Esophagus muscularis mucosa (tissue), 4 donors: ENCODE data around the gene CRELD1. TPM values are rescaled to one million over a fixed set of nuclear protein-coding genes. Genes with fewer than 3 reads are reported as not detected.
A peak's percentile ranks its signal among the peaks of the same experiment; 100 is the strongest.

Experiments
- DNase-seq: peaks from one replicate; pipeline ENCODE4 v3.0.0-alpha.2; 2017; ENCODE audit errors: extremely low spot score
- H3K27ac ChIP-seq, 4 donors: fragments of 200-600 bp; sonication (generic); replicated peaks in 1 of 4; 1 replicate in 3 of 4; 2 replicates in 1 of 4; pipeline ENCODE4 v1.5.1; 2016 to 2019; ENCODE audit warnings: mild to moderate bottlenecking in 1 of 4
- H3K27me3 ChIP-seq, 4 donors: fragments of 200-600 bp; sonication (generic); one replicate each; pipeline versions ENCODE4 v1.5.1 to v1.6.0; 2016 to 2019
- H3K36me3 ChIP-seq, 4 donors: fragments of 200-600 bp; sonication (generic); one replicate each; pipeline ENCODE4 v1.5.1; 2016 to 2019
- H3K4me1 ChIP-seq, 4 donors: fragments of 200-600 bp; sonication (generic); one replicate each; pipeline ENCODE4 v1.5.1; 2016 to 2019
- H3K4me3 ChIP-seq, 4 donors: fragments of 200-600 bp; sonication (generic); 1 replicate in 2 of 4; 2 replicates in 2 of 4; pipeline ENCODE4 v1.5.1; 2016 to 2019; ENCODE audit warnings: mild to moderate bottlenecking in 4 of 4, moderate library complexity in 1 of 4
- H3K9me3 ChIP-seq, 4 donors: fragments of 200-600 bp; sonication (generic); 1 replicate in 3 of 4; 2 replicates in 1 of 4; pipeline ENCODE4 v1.5.1; 2016 to 2019
- CTCF ChIP-seq, 3 experiments: fragments of 200-600 bp in 2 of 3; fragments of 450-650 bp in 1 of 3; sonication (generic) in 2 of 3; IDR thresholded peaks; one replicate each; pipeline ENCODE4 v1.5.1; 2017 to 2019; ENCODE audit warnings: antibody characterized with exemption in 3 of 3, mild to moderate bottlenecking in 2 of 3, moderate library complexity in 1 of 3
- EP300 ChIP-seq: sonication (generic); formaldehyde crosslinking; IDR thresholded peaks from one replicate; pipeline ENCODE4 v1.6.1; 2017; ENCODE audit warnings: antibody characterized with exemption
- POLR2A ChIP-seq: fragments of 450-650 bp; IDR thresholded peaks from one replicate; pipeline ENCODE4 v1.6.1; 2017; ENCODE audit warnings: antibody characterized with exemption, moderate library complexity, mild to moderate bottlenecking, low read depth
- POLR2AphosphoS5 ChIP-seq, 2 donors: sonication (generic); formaldehyde crosslinking; IDR thresholded peaks; one replicate each; pipeline ENCODE4 v1.6.1; 2017; ENCODE audit warnings: antibody characterized with exemption in 2 of 2
- WGBS: methylation state at CpG from one replicate; pipeline ENCODE4 v1.1.5; 2018; 5-methylcytosine and 5-hydroxymethylcytosine counted together
- intact Hi-C: fragments of 100-400 bp; cut with DNase I; formaldehyde crosslinking; loops from one replicate; pipeline ENCODE4 v1.15.1; 2023
- total RNA-seq, 4 donors: library from RNA; depleted of rRNA; stranded (reverse); fragments of >200 nt; gene quantifications; one replicate each; pipeline versions ENCODE4 v1.1.0 to v1.2.1, GENCODE V29; 2016

CRELD1 gene
- total RNA-seq, 4 donors from 2014 or later, result 38.6 to 62.9 (median 52.0) TPM

- H3K9me3 ChIP-seq, result no peaks in the 10 kb centered on the region
- H3K4me1 ChIP-seq, result peaks cover 16 to 44% (median 44%) of the 10 kb centered on the region in 4 donors
- H3K27me3 ChIP-seq, result no peaks in the 10 kb centered on the region
- TF ChIP-seq CTCF (IDR thresholded peaks at IDR 0.05), result no peak
- TF ChIP-seq POLR2A, result no peak
- TF ChIP-seq POLR2AphosphoS5 (IDR thresholded peaks at IDR 0.05), result peak; percentile 82 to 89
- no peak for TF ChIP-seq EP300
- H3K4me3 ChIP-seq, result peak overlapping the region in 2 of 4 donors; percentile 1 to 20
- 19% methylated on average over 7 of the region's 7 CpGs for WGBS
- peaks cover 16 to 75% (median 42%) of the 10 kb centered on the region in 4 donors for H3K36me3 ChIP-seq
- DNase-seq, result peak; percentile 95
- intact Hi-C loops, result loop anchor here (5.0 kb wide), 2 partner anchors 35 to 50 kb away; partner anchors contain the start of gene FANCD2
- peak overlapping the region; percentile 83 to 85 (median 84) for H3K27ac ChIP-seq
Observed at GRCh38 chr3:9976721-9977709, 43.4 kb downstream of the CRELD1 start.

GRCh38 chr3:9978710-9979305 is 45.2 kb downstream of the CRELD1 start:
- WGBS, result 87% methylated on average over 8 of the region's 8 CpGs
- TF ChIP-seq POLR2AphosphoS5 (IDR thresholded peaks at IDR 0.05), result no peak
- no peak for TF ChIP-seq EP300
- no peak for TF ChIP-seq POLR2A
- Histone ChIP-seq H3K4me3 (no peak overlapping the region), H3K27ac (peak overlapping the region; percentile 83 to 85 (median 84)), H3K4me1 (peaks cover 16 to 60% (median 56%) of the 10 kb centered on the region in 4 donors), H3K9me3 (no peaks in the 10 kb centered on the region), H3K27me3 (no peaks in the 10 kb centered on the region), H3K36me3 (peaks cover 3 to 67% (median 30%) of the 10 kb centered on the region in 4 donors)
- no peak for DNase-seq
- intact Hi-C loops, result loop anchor here (5.0 kb wide), 2 partner anchors 33 to 48 kb away; partner anchors contain the start of gene FANCD2

- peaks cover 19 to 74% (median 71%) of the 10 kb centered on the region in 4 donors for H3K4me1 ChIP-seq
- peak overlapping the region; percentile 83 to 85 (median 84) for H3K27ac ChIP-seq
- intact Hi-C loops, result no loop called here
- no peak for DNase-seq
- no peaks in the 10 kb centered on the region for H3K27me3 ChIP-seq
- no peak for TF ChIP-seq CTCF (IDR thresholded peaks at IDR 0.05)
- no peak for TF ChIP-seq EP300
- no peak for TF ChIP-seq POLR2AphosphoS5 (IDR thresholded peaks at IDR 0.05)
- TF ChIP-seq POLR2A, result no peak
- H3K9me3 ChIP-seq, result no peaks in the 10 kb centered on the region
- no peak overlapping the region for H3K4me3 ChIP-seq
- WGBS, result 96% methylated on average over 2 of the region's 2 CpGs
- peaks cover 0 to 64% (median 24%) of the 10 kb centered on the region in 4 donors for H3K36me3 ChIP-seq
Observed at GRCh38 chr3:9980251-9980650, 46.6 kb downstream of the CRELD1 start.

GRCh38 chr3:9986230-9986725 is 52.6 kb downstream of the CRELD1 start:
- intact Hi-C loops, result no loop called here
- H3K27ac ChIP-seq, result peak overlapping the region; percentile 70 to 86 (median 78)
- WGBS, result 1% methylated on average over 17 of the region's 17 CpGs

GRCh38 chr3:9994086-9994844 is 60.6 kb downstream of the CRELD1 start:
- TF ChIP-seq POLR2AphosphoS5 (IDR thresholded peaks at IDR 0.05) (no peak), POLR2A (no peak), EP300 (no peak), CTCF (IDR thresholded peaks at IDR 0.05) (no peak)
- WGBS, result 92% methylated on average over 10 of the region's 10 CpGs

More at GRCh38 chr3:9986230-9986725, 52.6 kb downstream of the CRELD1 start:
- TF ChIP-seq EP300 (no peak), POLR2AphosphoS5 (IDR thresholded peaks at IDR 0.05) (no peak), POLR2A (no peak)
- peaks cover 18 to 51% (median 48%) of the 10 kb centered on the region in 4 donors for H3K4me1 ChIP-seq
- H3K4me3 ChIP-seq, result peak overlapping the region; percentile 74 to 92 (median 78)
- no peaks in the 10 kb centered on the region for H3K27me3 ChIP-seq
- H3K36me3 ChIP-seq, result peaks cover 0 to 28% (median 14%) of the 10 kb centered on the region in 4 donors
- H3K9me3 ChIP-seq, result no peaks in the 10 kb centered on the region
- no peak for DNase-seq

More at GRCh38 chr3:9994086-9994844, 60.6 kb downstream of the CRELD1 start:
- H3K27ac ChIP-seq, result no peak overlapping the region
- H3K9me3 ChIP-seq, result no peaks in the 10 kb centered on the region
- no peak for DNase-seq
- intact Hi-C loops, result no loop called here
- peaks cover 0 to 10% (median 0%) of the 10 kb centered on the region in 4 donors for H3K4me1 ChIP-seq
- H3K36me3 ChIP-seq, result peaks cover 0 to 12% (median 0%) of the 10 kb centered on the region in 4 donors
- H3K27me3 ChIP-seq, result no peaks in the 10 kb centered on the region
- H3K4me3 ChIP-seq, result no peak overlapping the region
